Neural cell (in vitro differentiated cells): ENCODE data around the gene PPM1G.

Experiments used
- CTCF ChIP-seq: fragments of 450-650 bp; IDR thresholded peaks from 2 replicates; pipeline ENCODE4 v1.5.1; 2014; ENCODE audit warnings: antibody characterized with exemption, mild to moderate bottlenecking, moderate library complexity; ENCODE audit not compliant: poor library complexity, severe bottlenecking
- REST ChIP-seq: IDR thresholded peaks from 2 replicates; pipeline ENCODE4 v1.6.1; 2012; ENCODE audit warnings: borderline replicate concordance

- TF ChIP-seq CTCF (no peak), REST (no peak)
These were observed 39.8 kb downstream of the PPM1G start for GRCh38 chr2:27369471-27370025.
